ENCODE data around the gene FAM118A.
"Not testable (repeated sequence)": the region's sequence is repeated elsewhere in the genome, so short reads cannot be mapped to it uniquely, and the experiment has no call there.

The FAM118A gene

GRCh38 chr22:45322873-45323525 is 13.3 kb downstream of the FAM118A start:
- no peak for DNase-seq (ENCODE audit: low read depth)
- no peak overlapping the region for H3K4me3 ChIP-seq (ENCODE audit: control insufficient read depth, low read depth, low read length)
- TF ChIP-seq, protein P1, sequence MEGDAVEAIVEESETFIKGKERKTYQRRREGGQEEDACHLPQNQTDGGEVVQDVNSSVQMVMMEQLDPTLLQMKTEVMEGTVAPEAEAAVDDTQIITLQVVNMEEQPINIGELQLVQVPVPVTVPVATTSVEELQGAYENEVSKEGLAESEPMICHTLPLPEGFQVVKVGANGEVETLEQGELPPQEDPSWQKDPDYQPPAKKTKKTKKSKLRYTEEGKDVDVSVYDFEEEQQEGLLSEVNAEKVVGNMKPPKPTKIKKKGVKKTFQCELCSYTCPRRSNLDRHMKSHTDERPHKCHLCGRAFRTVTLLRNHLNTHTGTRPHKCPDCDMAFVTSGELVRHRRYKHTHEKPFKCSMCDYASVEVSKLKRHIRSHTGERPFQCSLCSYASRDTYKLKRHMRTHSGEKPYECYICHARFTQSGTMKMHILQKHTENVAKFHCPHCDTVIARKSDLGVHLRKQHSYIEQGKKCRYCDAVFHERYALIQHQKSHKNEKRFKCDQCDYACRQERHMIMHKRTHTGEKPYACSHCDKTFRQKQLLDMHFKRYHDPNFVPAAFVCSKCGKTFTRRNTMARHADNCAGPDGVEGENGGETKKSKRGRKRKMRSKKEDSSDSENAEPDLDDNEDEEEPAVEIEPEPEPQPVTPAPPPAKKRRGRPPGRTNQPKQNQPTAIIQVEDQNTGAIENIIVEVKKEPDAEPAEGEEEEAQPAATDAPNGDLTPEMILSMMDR (conservative IDR thresholded peaks at IDR 0.05; ENCODE audit: control insufficient read depth, insufficient read depth, low read depth, low read length) = no peak

- DNase-seq (ENCODE audit: low read depth) = no peak
- no peak overlapping the region for H3K4me3 ChIP-seq (ENCODE audit: control insufficient read depth, low read depth, low read length)
- TF ChIP-seq, protein P1 (conservative IDR thresholded peaks at IDR 0.05; ENCODE audit: control insufficient read depth, insufficient read depth, low read depth, low read length) = no peak
Observed at GRCh38 chr22:45323695-45324094, 14.0 kb downstream of the FAM118A start.

- H3K4me3 ChIP-seq (ENCODE audit: control insufficient read depth, low read depth, low read length) = no peak overlapping the region
- TF ChIP-seq, protein P1 (conservative IDR thresholded peaks at IDR 0.05; ENCODE audit: control insufficient read depth, insufficient read depth, low read depth, low read length) = no peak
- DNase-seq (ENCODE audit: low read depth) = no peak
Observed at GRCh38 chr22:45324311-45324711, 14.6 kb downstream of the FAM118A start.

- not testable (repeated sequence) for H3K4me3 ChIP-seq (ENCODE audit: control insufficient read depth, low read depth, low read length); DNase-seq (ENCODE audit: low read depth)
Observed at GRCh38 chr22:45328261-45328660, 18.5 kb downstream of the FAM118A start.

- TF ChIP-seq, protein P1 (conservative IDR thresholded peaks at IDR 0.05; ENCODE audit: control insufficient read depth, insufficient read depth, low read depth, low read length) = no peak
- no peak for DNase-seq (ENCODE audit: low read depth)
- H3K4me3 ChIP-seq (ENCODE audit: control insufficient read depth, low read depth, low read length) = no peak overlapping the region
Observed at GRCh38 chr22:45328822-45329529, 19.2 kb downstream of the FAM118A start.

DNA sequence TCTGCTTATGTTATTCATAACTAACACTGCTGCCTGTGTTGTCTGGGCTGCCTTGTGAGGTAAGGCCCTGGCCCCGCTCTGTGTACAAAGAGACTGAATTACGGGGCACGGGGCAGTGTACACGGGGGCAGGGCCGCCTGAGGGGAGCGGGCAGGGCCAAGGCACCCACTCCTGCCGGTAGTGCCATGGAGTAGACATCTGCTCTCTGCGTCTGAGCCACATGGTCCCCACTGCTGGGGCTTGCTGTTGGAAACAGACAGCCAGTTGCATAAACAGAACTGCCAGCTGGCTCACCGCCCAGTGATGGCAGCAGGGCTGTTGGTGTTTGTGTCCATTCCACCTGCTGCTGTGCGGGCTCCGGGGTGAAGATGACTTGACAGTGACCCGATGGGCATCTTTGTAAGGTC is 19.8 kb downstream of the FAM118A start:
- no peak for DNase-seq (ENCODE audit: low read depth)
- H3K4me3 ChIP-seq (ENCODE audit: control insufficient read depth, low read depth, low read length) = no peak overlapping the region
- TF ChIP-seq, protein P1 (conservative IDR thresholded peaks at IDR 0.05; ENCODE audit: control insufficient read depth, insufficient read depth, low read depth, low read length) = no peak

DNA sequence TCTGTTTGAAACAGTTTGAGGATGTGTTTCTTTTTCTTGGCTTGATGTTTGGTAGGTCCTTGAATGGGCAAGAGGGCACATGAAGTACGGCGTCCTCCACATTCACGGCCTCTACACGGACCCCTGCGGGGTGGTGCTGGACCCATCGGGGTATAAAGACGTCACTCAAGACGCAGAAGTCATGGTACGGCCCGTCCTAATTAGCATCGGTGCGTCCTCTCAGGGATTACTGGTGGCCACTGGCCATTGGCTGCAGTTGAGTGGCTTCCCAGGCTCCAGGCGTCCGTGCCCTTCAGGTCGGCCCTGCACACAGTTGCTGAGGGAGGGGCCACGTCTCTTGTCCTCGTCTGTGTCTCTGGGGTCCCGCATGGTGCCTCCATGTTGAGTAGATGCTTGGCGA is 20.8 kb downstream of the FAM118A start:
- DNase-seq (ENCODE audit: low read depth) = no peak

More for the DNA sequence above, 20.8 kb downstream of the FAM118A start:
- TF ChIP-seq, protein P1 (conservative IDR thresholded peaks at IDR 0.05; ENCODE audit: control insufficient read depth, insufficient read depth, low read depth, low read length) = no peak
- H3K4me3 ChIP-seq (ENCODE audit: control insufficient read depth, low read depth, low read length) = no peak overlapping the region
